ENCODE measurements around the gene SETDB2. TPM values are rescaled to one million over a fixed set of nuclear protein-coding genes. Genes with fewer than 3 reads are reported as not detected.
A peak's percentile ranks its signal among the peaks of the same experiment; 100 is the strongest.

The SETDB2 gene
- total RNA-seq, 2 experiments from 2014 or later = 11.3 to 11.5 TPM

DNA sequence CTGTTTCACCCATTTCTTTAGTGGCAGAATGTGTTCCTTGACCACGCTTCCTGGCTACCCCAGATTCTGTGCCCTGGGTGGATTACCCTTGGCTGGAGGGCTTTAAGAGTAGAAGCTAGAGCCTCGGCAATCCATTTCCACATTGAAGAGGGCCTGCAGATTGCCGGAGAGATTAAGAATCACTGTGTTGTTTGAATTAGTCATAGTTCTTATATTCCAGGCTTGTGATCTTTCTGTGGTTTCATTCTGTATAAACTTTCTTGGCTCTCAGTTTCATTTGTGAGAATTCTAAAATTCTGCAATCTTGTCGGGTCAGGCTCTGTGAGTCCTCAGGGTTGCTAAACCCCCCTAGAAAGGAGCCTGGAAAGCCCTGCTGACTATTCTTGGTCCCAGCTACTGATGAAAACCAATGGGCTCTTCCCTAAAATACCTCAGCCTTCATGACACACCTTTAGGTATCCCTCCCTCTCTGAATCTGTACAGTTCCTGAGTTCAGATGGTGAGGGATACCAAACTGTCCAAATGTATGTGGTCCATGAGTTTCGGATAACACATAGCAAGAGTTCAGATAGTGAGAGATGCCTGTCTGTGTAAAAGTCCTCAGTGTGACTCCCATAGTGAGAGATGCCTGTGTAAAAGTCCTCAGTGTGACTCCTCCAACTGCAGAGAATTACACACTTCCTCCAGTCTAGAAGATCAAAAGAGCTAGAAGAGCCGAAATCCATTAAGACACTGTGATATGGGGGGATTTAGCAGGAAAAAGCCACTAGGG is 56.0 kb downstream of the SETDB2 start:
- POLR2A ChIA-PET = interaction anchor here (0.9 to 1.2 kb wide), 2 partner anchors 18 to 56 kb away, joined by 3 read pairs; partner anchors contain the start of genes CAB39L and SETDB2
- Mint-ChIP-seq H3K4me3 (no peak overlapping the region), H3K27me3 (no peaks in the 10 kb centered on the region), H3K27ac (no peak overlapping the region), H3K36me3 (ENCODE audit: low read depth) (peaks cover 47% of the 10 kb centered on the region), H3K4me1 (ENCODE audit: low read depth) (peaks cover 47% of the 10 kb centered on the region), H3K9me3 (no peaks in the 10 kb centered on the region)
- intact Hi-C loops (cut with micrococcal nuclease) = loop anchor here (10.0 kb wide), 1 partner anchor 105 kb away; no protein-coding TSS in a partner anchor
- no peak for TF ChIP-seq CTCF (IDR thresholded peaks at IDR 0.05)
- DNase-seq (no peak), ATAC-seq (no peak)
- CTCF ChIA-PET = interaction anchor here (0.5 to 1.0 kb wide), 2 partner anchors 10 to 344 kb away, joined by 3 read pairs; no protein-coding TSS in a partner anchor

DNA sequence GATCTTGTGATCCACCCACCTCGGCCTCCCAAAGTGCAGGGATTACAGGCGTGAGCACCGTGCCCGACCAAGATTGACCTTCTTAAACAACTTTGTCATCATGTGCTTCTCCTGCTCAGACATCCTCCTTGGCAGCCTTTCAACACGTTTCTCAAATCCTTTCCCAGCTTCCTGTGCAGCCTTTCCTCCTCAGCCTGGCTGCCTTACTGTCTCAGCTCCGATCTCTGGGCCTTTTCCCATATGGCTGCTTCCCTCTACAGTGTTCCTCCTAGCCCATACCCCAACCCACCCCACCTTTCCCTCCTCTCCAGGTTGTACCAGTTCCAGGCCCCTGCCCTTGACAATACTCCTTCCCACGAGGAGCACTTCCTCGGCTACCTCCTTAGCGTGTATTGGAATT is 58.9 kb downstream of the SETDB2 start:
- H3K27ac Mint-ChIP-seq = no peak overlapping the region
- CTCF ChIA-PET = interaction anchor here (1.1 to 1.6 kb wide), 2 partner anchors 11 to 15 kb away, joined by 3 to 5 read pairs; no protein-coding TSS in a partner anchor
- POLR2A ChIA-PET = interaction anchor here (1.0 kb wide), 1 partner anchor 10 kb away, joined by 4 read pairs; no protein-coding TSS in a partner anchor
- H3K4me3 Mint-ChIP-seq = no peak overlapping the region
- intact Hi-C loops (cut with micrococcal nuclease) = no loop called here
- DNase-seq = no peak
- H3K4me1 Mint-ChIP-seq (ENCODE audit: low read depth) = peaks cover 35% of the 10 kb centered on the region
- ATAC-seq = no peak
- no peaks in the 10 kb centered on the region for H3K27me3 Mint-ChIP-seq
- peaks cover 2% of the 10 kb centered on the region for H3K9me3 Mint-ChIP-seq
- TF ChIP-seq CTCF (IDR thresholded peaks at IDR 0.05) = no peak
- H3K36me3 Mint-ChIP-seq (ENCODE audit: low read depth) = peaks cover 42% of the 10 kb centered on the region

DNA sequence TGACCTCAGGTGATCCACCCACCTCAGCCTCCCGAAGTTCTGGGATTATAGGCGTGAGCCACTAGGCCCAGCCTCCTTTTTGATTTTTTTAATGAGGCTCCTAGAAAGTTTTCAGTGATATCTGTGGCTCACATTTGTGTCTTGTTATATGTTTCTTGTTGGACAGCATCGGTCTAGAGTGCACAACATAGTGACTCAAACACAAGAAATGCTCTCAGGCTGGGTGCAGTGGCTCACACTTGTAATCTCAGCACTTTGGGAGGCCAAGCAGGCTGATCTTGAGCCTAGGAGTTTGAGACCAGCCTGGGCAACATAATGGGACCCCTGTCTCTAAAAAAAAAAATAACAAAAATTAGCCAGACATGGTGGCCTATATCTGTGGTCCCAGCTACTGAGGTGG is 59.9 kb downstream of the SETDB2 start:
- no peak for TF ChIP-seq CTCF (IDR thresholded peaks at IDR 0.05)
- ChIA-PET POLR2A (interaction anchor here (1.0 kb wide), 1 partner anchor 9 kb away, joined by 4 read pairs; no protein-coding TSS in a partner anchor), CTCF (interaction anchor here (1.6 kb wide), 1 partner anchor 12 kb away, joined by 5 read pairs; no protein-coding TSS in a partner anchor)
- Mint-ChIP-seq H3K27ac (no peak overlapping the region), H3K36me3 (ENCODE audit: low read depth) (peaks cover 37% of the 10 kb centered on the region), H3K27me3 (no peaks in the 10 kb centered on the region), H3K9me3 (peaks cover 2% of the 10 kb centered on the region), H3K4me3 (no peak overlapping the region), H3K4me1 (ENCODE audit: low read depth) (peaks cover 28% of the 10 kb centered on the region)
- ATAC-seq (no peak), DNase-seq (no peak)
- intact Hi-C loops (cut with micrococcal nuclease) = no loop called here

GRCh38 chr13:49512578-49512977 is 68.5 kb downstream of the SETDB2 start:
- Mint-ChIP-seq H3K27me3 (no peaks in the 10 kb centered on the region), H3K36me3 (ENCODE audit: low read depth) (peaks cover 39% of the 10 kb centered on the region), H3K9me3 (peaks cover 2% of the 10 kb centered on the region), H3K4me3 (no peak overlapping the region), H3K4me1 (ENCODE audit: low read depth) (peaks cover 8% of the 10 kb centered on the region), H3K27ac (peak overlapping the region; percentile 41)
- intact Hi-C loops (cut with micrococcal nuclease) = no loop called here
- no peak for DNase-seq
- ChIA-PET POLR2A (interaction anchor here (1.2 kb wide), 1 partner anchor 9 kb away, joined by 4 read pairs; no protein-coding TSS in a partner anchor), CTCF (interaction anchor here (1.4 kb wide), 1 partner anchor 13 kb away, joined by 3 read pairs; no protein-coding TSS in a partner anchor)
- no peak for ATAC-seq
- TF ChIP-seq CTCF (IDR thresholded peaks at IDR 0.05) = no peak

DNA sequence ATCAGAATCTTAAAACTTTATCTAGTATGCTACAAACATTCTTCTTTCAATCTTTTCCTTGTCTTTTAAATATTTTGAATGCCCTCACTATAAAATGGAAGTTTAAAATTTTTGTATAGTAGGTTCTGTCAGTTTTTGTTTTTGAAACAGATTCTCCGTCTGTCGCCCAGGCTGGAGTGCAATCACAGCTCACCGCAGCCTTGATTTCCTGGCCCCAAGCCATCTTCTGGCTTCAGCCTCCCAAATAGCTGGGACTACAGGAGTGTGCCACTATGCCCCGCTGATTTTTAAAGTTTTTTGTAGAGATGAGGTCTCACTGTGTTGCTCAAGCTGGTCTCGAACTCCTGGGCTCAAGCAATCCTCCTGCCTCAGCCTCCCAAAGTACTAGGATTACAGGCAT is 72.4 kb downstream of the SETDB2 start:
- ChIA-PET CTCF (no interaction called here), POLR2A (interaction anchor here (0.6 to 1.6 kb wide), 2 partner anchors 10 to 197 kb away, joined by 4 to 5 read pairs; no protein-coding TSS in a partner anchor)
- no peak for DNase-seq
- H3K27ac Mint-ChIP-seq = no peak overlapping the region
- ATAC-seq = no peak
- H3K36me3 Mint-ChIP-seq (ENCODE audit: low read depth) = peaks cover 29% of the 10 kb centered on the region
- no peaks in the 10 kb centered on the region for H3K27me3 Mint-ChIP-seq
- H3K9me3 Mint-ChIP-seq = no peaks in the 10 kb centered on the region
- H3K4me1 Mint-ChIP-seq (ENCODE audit: low read depth) = peaks cover 2% of the 10 kb centered on the region
- intact Hi-C loops (cut with micrococcal nuclease) = no loop called here
- no peak overlapping the region for H3K4me3 Mint-ChIP-seq
- no peak for TF ChIP-seq CTCF (IDR thresholded peaks at IDR 0.05)
